Measurements from ENCODE around the gene ZNF33A. TPM values are rescaled to one million over a fixed set of nuclear protein-coding genes. Genes with fewer than 3 reads are reported as not detected.
"Not testable (repeated sequence)": the region's sequence is repeated elsewhere in the genome, so short reads cannot be mapped to it uniquely, and the experiment has no call there.

The ZNF33A gene
- total RNA-seq, 1 donor from 2014 or later, result 38.2 TPM

GRCh38 chr10:38070501-38070900 is 60.0 kb downstream of the ZNF33A start:
- TF ChIP-seq CTCF (IDR thresholded peaks at IDR 0.05; ENCODE audit: partially characterized antibody, unreplicated experiment), result no peak
- H3K27ac Mint-ChIP-seq (ENCODE audit: unreplicated experiment), result no peak overlapping the region
- H3K36me3 Mint-ChIP-seq (ENCODE audit: unreplicated experiment), result peaks cover 7% of the 10 kb centered on the region
- H3K4me3 Mint-ChIP-seq (ENCODE audit: unreplicated experiment), result no peak overlapping the region
- H3K4me1 Mint-ChIP-seq (ENCODE audit: low read depth, unreplicated experiment), result no peaks in the 10 kb centered on the region
- H3K9me3 Mint-ChIP-seq (ENCODE audit: unreplicated experiment), result peaks cover 2% of the 10 kb centered on the region
- DNase-seq, result no peak
- peaks cover 6% of the 10 kb centered on the region for H3K27me3 Mint-ChIP-seq (ENCODE audit: unreplicated experiment)

GRCh38 chr10:38072552-38072951 is 62.1 kb downstream of the ZNF33A start:
- no peak for TF ChIP-seq CTCF (IDR thresholded peaks at IDR 0.05; ENCODE audit: partially characterized antibody, unreplicated experiment)
- no peaks in the 10 kb centered on the region for H3K4me1 Mint-ChIP-seq (ENCODE audit: low read depth, unreplicated experiment)
- no peak overlapping the region for H3K4me3 Mint-ChIP-seq (ENCODE audit: unreplicated experiment)
- H3K36me3 Mint-ChIP-seq (ENCODE audit: unreplicated experiment), result peaks cover 7% of the 10 kb centered on the region
- peaks cover 2% of the 10 kb centered on the region for H3K9me3 Mint-ChIP-seq (ENCODE audit: unreplicated experiment)
- H3K27ac Mint-ChIP-seq (ENCODE audit: unreplicated experiment), result no peak overlapping the region
- no peak for DNase-seq
- H3K27me3 Mint-ChIP-seq (ENCODE audit: unreplicated experiment), result peaks cover 6% of the 10 kb centered on the region

- Mint-ChIP-seq H3K4me1 (ENCODE audit: low read depth, unreplicated experiment) (no peaks in the 10 kb centered on the region), H3K27me3 (ENCODE audit: unreplicated experiment) (no peaks in the 10 kb centered on the region), H3K27ac (ENCODE audit: unreplicated experiment) (no peak overlapping the region), H3K9me3 (ENCODE audit: unreplicated experiment) (peaks cover 8% of the 10 kb centered on the region), H3K4me3 (ENCODE audit: unreplicated experiment) (no peak overlapping the region), H3K36me3 (ENCODE audit: unreplicated experiment) (no peaks in the 10 kb centered on the region)
- no peak for DNase-seq
- TF ChIP-seq CTCF (IDR thresholded peaks at IDR 0.05; ENCODE audit: partially characterized antibody, unreplicated experiment), result no peak
Observed at GRCh38 chr10:38076687-38077086, 66.2 kb downstream of the ZNF33A start.

GRCh38 chr10:38093318-38093717 is 82.8 kb downstream of the ZNF33A start:
- H3K27me3 Mint-ChIP-seq (ENCODE audit: unreplicated experiment); DNase-seq; H3K4me1 Mint-ChIP-seq (ENCODE audit: low read depth, unreplicated experiment); H3K27ac Mint-ChIP-seq (ENCODE audit: unreplicated experiment): not testable (repeated sequence)
- peaks cover 23% of the 10 kb centered on the region for H3K36me3 Mint-ChIP-seq (ENCODE audit: unreplicated experiment)
- peaks cover 13% of the 10 kb centered on the region for H3K9me3 Mint-ChIP-seq (ENCODE audit: unreplicated experiment)
- H3K4me3 Mint-ChIP-seq (ENCODE audit: unreplicated experiment), result peak overlapping the region; percentile 97

- Mint-ChIP-seq H3K27me3 (ENCODE audit: unreplicated experiment) (peaks cover 6% of the 10 kb centered on the region), H3K9me3 (ENCODE audit: unreplicated experiment) (peaks cover 13% of the 10 kb centered on the region), H3K36me3 (ENCODE audit: unreplicated experiment) (peaks cover 23% of the 10 kb centered on the region), H3K4me3 (ENCODE audit: unreplicated experiment) (peak overlapping the region; percentile 97), H3K4me1 (ENCODE audit: low read depth, unreplicated experiment) (peaks cover 4% of the 10 kb centered on the region), H3K27ac (ENCODE audit: unreplicated experiment) (peak overlapping the region; percentile 85)
- DNase-seq, result no peak
- no peak for TF ChIP-seq CTCF (IDR thresholded peaks at IDR 0.05; ENCODE audit: partially characterized antibody, unreplicated experiment)
Observed at GRCh38 chr10:38093816-38094157, 83.3 kb downstream of the ZNF33A start.

Data from glutamatergic neuron (in vitro differentiated cells).